ENCODE data around the gene ZNF106. TPM values are rescaled to one million over a fixed set of nuclear protein-coding genes. Genes with fewer than 3 reads are reported as not detected.

ZNF106 gene
- total RNA-seq, 1 donor from 2014 or later, result 45.7 TPM

- intact Hi-C loops (cut with DNase I), result no loop called here
- no peak for TF ChIP-seq CTCF (IDR thresholded peaks at IDR 0.05)
- H3K9me3 ChIP-seq, result no peaks in the 10 kb centered on the region
- no peaks in the 10 kb centered on the region for H3K27me3 ChIP-seq
- H3K36me3 ChIP-seq, result peaks cover 0 to 3% of the 10 kb centered on the region in 2 donors
- H3K4me3 ChIP-seq, result no peak overlapping the region
- H3K4me1 ChIP-seq, result peaks cover 0 to 32% of the 10 kb centered on the region in 2 donors
- H3K27ac ChIP-seq, result no peak overlapping the region
- no peak for DNase-seq (ENCODE audit: low spot score in 2 of 2)
Observed at GRCh38 chr15:42502477-42502876, 11.5 kb upstream of the ZNF106 start.

GRCh38 chr15:42499858-42500609, 9.1 kb upstream of the ZNF106 start:
- Histone ChIP-seq H3K4me3 (no peak overlapping the region), H3K4me1 (peaks cover 0 to 20% of the 10 kb centered on the region in 2 donors), H3K9me3 (no peaks in the 10 kb centered on the region), H3K27ac (peak overlapping the region; percentile 67 to 71), H3K27me3 (no peaks in the 10 kb centered on the region), H3K36me3 (peaks cover 0 to 3% of the 10 kb centered on the region in 2 donors)
- TF ChIP-seq CTCF (IDR thresholded peaks at IDR 0.05), result no peak
- intact Hi-C loops (cut with DNase I), result no loop called here
- no peak for DNase-seq (ENCODE audit: low spot score in 2 of 2)

GRCh38 chr15:42498212-42499068, 7.5 kb upstream of the ZNF106 start:
- Histone ChIP-seq H3K36me3 (peaks cover 0 to 2% of the 10 kb centered on the region in 2 donors), H3K4me1 (peaks cover 0 to 24% of the 10 kb centered on the region in 2 donors), H3K9me3 (no peaks in the 10 kb centered on the region), H3K27ac (peak overlapping the region; percentile 67 to 71), H3K27me3 (no peaks in the 10 kb centered on the region), H3K4me3 (no peak overlapping the region)
- TF ChIP-seq CTCF (IDR thresholded peaks at IDR 0.05), result no peak
- intact Hi-C loops (cut with DNase I), result no loop called here
- no peak for DNase-seq (ENCODE audit: low spot score in 2 of 2)

GRCh38 chr15:42495361-42496212, 4.6 kb upstream of the ZNF106 start, which contains the start of gene SNAP23:
TSS of gene SNAP23 (plus strand) at chr15:42495634. CDS start at chr15:42511847, 16,213 bp downstream.
- no peaks in the 10 kb centered on the region for H3K36me3 ChIP-seq
- peak within 1 kb of the TSS; percentile 86 to 92 for H3K27ac ChIP-seq
- TF ChIP-seq CTCF (IDR thresholded peaks at IDR 0.05), result no peak
- intact Hi-C loops (cut with DNase I), result loop anchor here (1.0 to 2.0 kb wide), 2 partner anchors 15 to 38 kb away; no protein-coding TSS in a partner anchor
- DNase-seq (ENCODE audit: low spot score in 2 of 2), result peak; percentile 89 to 98
- peak within 1 kb of the TSS; percentile 70 to 87 for H3K4me3 ChIP-seq
- no peaks in the 10 kb centered on the region for H3K9me3 ChIP-seq
- H3K27me3 ChIP-seq, result no peaks in the 10 kb centered on the region
- H3K4me1 ChIP-seq, result peaks cover 0 to 32% of the 10 kb centered on the region in 2 donors

GRCh38 chr15:42494998-42495360, 4.0 kb upstream of the ZNF106 start:
- H3K4me1 ChIP-seq, result peaks cover 0 to 32% of the 10 kb centered on the region in 2 donors
- peak in 1 of 2 donors; percentile 87 for DNase-seq (ENCODE audit: low spot score in 2 of 2)
- peak overlapping the region; percentile 86 to 92 for H3K27ac ChIP-seq
- H3K27me3 ChIP-seq, result no peaks in the 10 kb centered on the region
- TF ChIP-seq CTCF (IDR thresholded peaks at IDR 0.05), result no peak
- intact Hi-C loops (cut with DNase I), result loop anchor here (1.0 to 5.0 kb wide), 3 partner anchors 16 to 223 kb away; partner anchors contain the start of genes GANC and TMEM87A
- H3K9me3 ChIP-seq, result no peaks in the 10 kb centered on the region
- no peaks in the 10 kb centered on the region for H3K36me3 ChIP-seq
- H3K4me3 ChIP-seq, result peak overlapping the region; percentile 70 to 87

Data from ascending aorta (tissue), 2 donors.